CD4-positive, CD25-positive, alpha-beta regulatory T cell (primary cell): Measurements from ENCODE around the gene NUDT3. TPM values are rescaled to one million over a fixed set of nuclear protein-coding genes. Genes with fewer than 3 reads are reported as not detected.
A peak's percentile ranks its signal among the peaks of the same experiment; 100 is the strongest.
"Not testable (repeated sequence)": the region's sequence is repeated elsewhere in the genome, so short reads cannot be mapped to it uniquely, and the experiment has no call there.

Experiments used
- ATAC-seq, 2 donors: fragments of 150-1000 bp; cut with Tn5 transposase; one replicate each; pipeline ENCODE4 v1.10.0; 2021; ENCODE audit warnings: low read depth in 2 of 2, moderate number of reproducible peaks in 2 of 2, moderate library complexity in 1 of 2
- DNase-seq, 3 donors: peaks; one replicate each; pipeline versions ENCODE4 v3.0.0 to v3.0.0-alpha.2; 2012 to 2022; ENCODE audit warnings: mixed read lengths in 1 of 3
- H3K27ac ChIP-seq: one replicate; pipeline ENCODE4 v1.7.0; 2013; ENCODE audit warnings: mild to moderate bottlenecking, low read length; ENCODE audit not compliant: insufficient read depth, poor library complexity, severe bottlenecking
- H3K27me3 ChIP-seq: one replicate; pipeline ENCODE4 v1.7.0; 2013; ENCODE audit warnings: low read length; ENCODE audit not compliant: control insufficient read depth, insufficient read depth
- H3K36me3 ChIP-seq: one replicate; pipeline ENCODE4 v1.7.0; 2013; ENCODE audit warnings: mild to moderate bottlenecking, low read length, moderate library complexity; ENCODE audit not compliant: control insufficient read depth, insufficient read depth
- H3K4me1 ChIP-seq: 2 replicates; pipeline ENCODE4 v1.7.0; 2013; ENCODE audit warnings: mild to moderate bottlenecking, low read length; ENCODE audit not compliant: insufficient read depth, control insufficient read depth, poor library complexity, severe bottlenecking
- H3K4me3 ChIP-seq: one replicate; pipeline ENCODE4 v1.7.0; 2013; ENCODE audit warnings: low read depth, mild to moderate bottlenecking, low read length, moderate library complexity
- H3K9me3 ChIP-seq, 2 experiments: 1 replicate in 1 of 2; 2 replicates in 1 of 2; pipeline ENCODE4 v1.7.0; 2013; ENCODE audit warnings: low read length in 2 of 2, mild to moderate bottlenecking in 1 of 2, moderate library complexity in 1 of 2; ENCODE audit not compliant: control insufficient read depth in 2 of 2
- H3K27ac Mint-ChIP-seq, 3 donors: one replicate each; pipeline ENCODE4 v1.8.0; 2020 to 2022; ENCODE audit warnings: mild to moderate bottlenecking in 3 of 3, mixed read lengths in 3 of 3, moderate library complexity in 2 of 3
- H3K27me3 Mint-ChIP-seq: one replicate; pipeline ENCODE4 v1.8.0; 2022; ENCODE audit warnings: mild to moderate bottlenecking, mixed read lengths
- H3K36me3 Mint-ChIP-seq: one replicate; pipeline ENCODE4 v1.8.0; 2020; ENCODE audit warnings: mixed read lengths
- H3K4me1 Mint-ChIP-seq, 4 donors: one replicate each; pipeline ENCODE4 v1.8.0; 2020 to 2022; ENCODE audit warnings: mixed read lengths in 4 of 4, mild to moderate bottlenecking in 1 of 4
- H3K4me3 Mint-ChIP-seq, 4 donors: one replicate each; pipeline ENCODE4 v1.8.0; 2020 to 2022; ENCODE audit warnings: mild to moderate bottlenecking in 4 of 4, mixed read lengths in 4 of 4, moderate library complexity in 3 of 4
- H3K9me3 Mint-ChIP-seq, 7 donors: one replicate each; pipeline ENCODE4 v1.8.0; 2020 to 2022; ENCODE audit warnings: mixed read lengths in 7 of 7, mild to moderate bottlenecking in 3 of 7, moderate library complexity in 2 of 7
- polyA plus RNA-seq, 4 donors: library from polyadenylated mRNA; unstranded; fragments of 300-500 nt; fragmentation: Illumina TruSeq; gene quantifications; one replicate each; pipeline ENCODE4 v1.2.3, GENCODE V29; 2021
- total RNA-seq: library from RNA; stranded (reverse); gene quantifications from one replicate; pipeline ENCODE4 v1.2.3, GENCODE V29; 2022

Gene NUDT3
- total and polyA plus RNA-seq, 5 donors from 2014 or later, result 8.5 to 22.4 (median 9.8) TPM

GRCh38 chr6:34365781-34366638, 26.5 kb downstream of the NUDT3 start:
- peaks cover 20 to 66% (median 45%) of the 10 kb centered on the region in 4 donors for H3K4me1 Mint-ChIP-seq
- H3K4me1 ChIP-seq, H3K27me3 ChIP-seq, H3K4me3 ChIP-seq, H3K36me3 Mint-ChIP-seq, H3K9me3 Mint-ChIP-seq, DNase-seq, H3K27ac ChIP-seq, H3K36me3 ChIP-seq, ATAC-seq, H3K9me3 ChIP-seq, H3K27me3 Mint-ChIP-seq: not testable (repeated sequence)
- H3K4me3 Mint-ChIP-seq, result peak overlapping the region in 1 of 4 donors; percentile 29
- peak overlapping the region in 1 of 3 donors; percentile 42 for H3K27ac Mint-ChIP-seq

- H3K9me3 Mint-ChIP-seq, ATAC-seq, H3K36me3 Mint-ChIP-seq, H3K9me3 ChIP-seq, H3K27me3 ChIP-seq, DNase-seq, H3K4me1 ChIP-seq, H3K4me3 ChIP-seq, H3K27me3 Mint-ChIP-seq, H3K36me3 ChIP-seq, H3K27ac ChIP-seq: not testable (repeated sequence)
- H3K4me1 Mint-ChIP-seq, result peaks cover 27 to 62% (median 46%) of the 10 kb centered on the region in 4 donors
- H3K27ac Mint-ChIP-seq, result peak overlapping the region in 1 of 3 donors; percentile 4
- peak overlapping the region in 2 of 4 donors; percentile 5 to 8 for H3K4me3 Mint-ChIP-seq
These were observed 28.8 kb downstream of the NUDT3 start for GRCh38 chr6:34363681-34364075.

DNA sequence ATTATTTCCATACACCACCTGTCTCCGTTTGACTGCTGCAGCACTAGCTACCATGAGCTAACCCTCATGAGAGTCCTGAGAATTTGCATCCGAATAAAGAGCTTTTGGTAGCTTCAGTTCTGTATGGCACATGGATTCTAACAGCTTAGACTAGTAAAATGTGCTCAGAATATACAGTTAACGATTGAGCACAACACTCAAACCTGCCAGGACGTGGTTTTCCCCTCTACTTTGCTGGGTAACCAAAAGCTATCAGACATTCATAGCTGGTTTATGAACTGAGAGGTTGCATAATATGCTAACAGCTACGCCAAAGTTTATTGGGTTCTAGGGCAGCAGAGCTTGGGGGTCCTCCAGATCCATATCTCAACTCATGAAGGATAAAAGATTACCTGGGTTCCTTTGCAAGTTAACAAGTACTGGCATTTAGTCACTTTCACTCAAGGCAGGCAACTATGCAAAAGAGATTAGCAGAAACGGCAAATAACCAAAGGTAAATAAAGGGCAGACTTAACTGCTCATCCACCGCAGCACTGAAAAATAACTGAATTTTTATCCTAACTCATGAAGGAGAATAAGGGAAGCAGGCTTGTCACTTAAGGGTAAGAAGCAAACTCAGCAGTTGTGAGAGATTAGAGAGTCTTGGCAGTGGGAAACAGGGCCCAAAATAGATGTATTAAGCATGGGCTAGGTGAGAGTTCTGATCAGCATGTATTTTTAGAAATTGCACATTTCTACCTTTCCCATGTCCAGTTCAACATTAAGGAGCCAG, 29.4 kb downstream of the NUDT3 start:
- Mint-ChIP-seq H3K4me1 (peaks cover 27 to 59% (median 43%) of the 10 kb centered on the region in 4 donors), H3K4me3 (peak overlapping the region in 1 of 4 donors; percentile 5), H3K36me3 (no peaks in the 10 kb centered on the region), H3K27me3 (no peaks in the 10 kb centered on the region), H3K27ac (peak overlapping the region in 1 of 3 donors; percentile 4), H3K9me3 (peaks cover 0 to 2% (median 0%) of the 10 kb centered on the region in 7 donors)
- H3K4me1 ChIP-seq, result no peaks in the 10 kb centered on the region
- H3K4me3 ChIP-seq, result no peak overlapping the region
- ATAC-seq (no peak), DNase-seq (peak in 1 of 3 donors; percentile 68)
- H3K27ac ChIP-seq, result no peak overlapping the region
- H3K27me3 ChIP-seq, result no peaks in the 10 kb centered on the region
- H3K36me3 ChIP-seq, result no peaks in the 10 kb centered on the region
- H3K9me3 ChIP-seq, result no peaks in the 10 kb centered on the region

DNA sequence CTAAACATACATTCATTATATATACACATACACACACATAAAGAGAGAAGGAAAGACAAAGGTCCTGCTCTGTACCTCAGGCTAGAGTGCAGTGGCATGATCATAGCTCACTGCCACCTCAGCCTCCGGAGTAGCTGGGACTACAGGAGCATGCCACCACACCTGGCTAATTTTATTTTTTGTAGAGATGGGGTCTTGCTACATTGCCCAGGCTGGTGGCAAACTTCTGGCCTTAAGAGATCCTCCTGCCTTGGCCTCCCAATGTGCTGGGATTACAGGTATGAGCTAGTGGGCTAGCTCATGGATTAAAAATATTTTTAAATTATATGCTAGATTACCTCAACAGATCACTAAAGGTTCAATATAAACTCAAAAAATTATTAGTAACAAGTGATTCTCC, 30.3 kb downstream of the NUDT3 start:
- ATAC-seq (no peak), DNase-seq (no peak)
- Histone ChIP-seq H3K9me3 (no peaks in the 10 kb centered on the region), H3K27ac (no peak overlapping the region), H3K4me3 (no peak overlapping the region), H3K4me1 (no peaks in the 10 kb centered on the region), H3K36me3 (no peaks in the 10 kb centered on the region), H3K27me3 (no peaks in the 10 kb centered on the region)
- Mint-ChIP-seq H3K4me3 (no peak overlapping the region), H3K9me3 (peaks cover 0 to 2% (median 0%) of the 10 kb centered on the region in 7 donors), H3K27me3 (no peaks in the 10 kb centered on the region), H3K36me3 (no peaks in the 10 kb centered on the region), H3K4me1 (peaks cover 27 to 54% (median 41%) of the 10 kb centered on the region in 4 donors), H3K27ac (peak overlapping the region; percentile 0 to 34 (median 29))

GRCh38 chr6:34360556-34360955, 31.9 kb downstream of the NUDT3 start:
- no peaks in the 10 kb centered on the region for H3K27me3 ChIP-seq
- Mint-ChIP-seq H3K4me3 (no peak overlapping the region), H3K27me3 (no peaks in the 10 kb centered on the region), H3K27ac (no peak overlapping the region), H3K4me1 (peaks cover 27 to 53% (median 44%) of the 10 kb centered on the region in 4 donors), H3K9me3 (peaks cover 0 to 2% (median 0%) of the 10 kb centered on the region in 7 donors), H3K36me3 (no peaks in the 10 kb centered on the region)
- no peaks in the 10 kb centered on the region for H3K4me1 ChIP-seq
- H3K36me3 ChIP-seq, result no peaks in the 10 kb centered on the region
- H3K27ac ChIP-seq, result no peak overlapping the region
- DNase-seq (no peak), ATAC-seq (no peak)
- no peak overlapping the region for H3K4me3 ChIP-seq
- no peaks in the 10 kb centered on the region for H3K9me3 ChIP-seq

DNA sequence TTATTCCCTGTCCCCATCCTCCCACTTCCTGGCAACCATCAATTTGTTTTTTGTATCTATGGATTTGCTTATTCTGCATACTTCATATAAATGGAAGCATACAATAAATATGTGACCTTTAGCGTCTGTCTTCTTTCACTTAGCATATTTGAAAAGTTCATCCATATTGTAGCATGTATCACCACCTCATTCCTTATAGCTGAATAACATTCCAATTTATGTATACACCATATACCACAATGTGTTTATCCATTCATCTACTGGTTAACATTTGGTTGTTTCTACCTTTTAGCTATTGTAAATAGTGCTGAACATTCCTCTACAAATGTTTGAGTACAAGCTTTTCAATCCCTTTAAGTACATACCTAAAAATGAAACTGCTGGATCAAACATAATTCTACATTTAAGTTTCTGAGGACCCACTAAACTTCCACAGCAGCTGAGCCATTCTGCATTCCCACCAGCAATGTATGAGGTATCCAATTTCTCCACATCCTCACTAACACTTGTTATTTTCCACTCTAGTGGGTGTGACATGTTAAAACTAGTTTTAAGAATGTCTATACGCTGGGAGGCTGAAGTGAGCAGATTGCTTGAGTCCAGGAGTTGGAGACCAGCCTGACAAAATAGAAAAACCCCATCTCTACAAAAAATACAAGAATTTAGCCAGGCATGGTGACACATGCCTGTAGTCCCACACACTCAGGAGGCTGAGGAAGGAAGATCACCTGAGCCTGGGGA, 32.9 kb downstream of the NUDT3 start:
- no peaks in the 10 kb centered on the region for H3K27me3 ChIP-seq
- no peak overlapping the region for H3K4me3 ChIP-seq
- Mint-ChIP-seq H3K27ac (peak overlapping the region in 2 of 3 donors; percentile 20 to 71), H3K27me3 (no peaks in the 10 kb centered on the region), H3K9me3 (peaks cover 0 to 2% (median 0%) of the 10 kb centered on the region in 7 donors), H3K36me3 (no peaks in the 10 kb centered on the region), H3K4me3 (no peak overlapping the region), H3K4me1 (peaks cover 27 to 49% (median 45%) of the 10 kb centered on the region in 4 donors)
- no peaks in the 10 kb centered on the region for H3K4me1 ChIP-seq
- H3K36me3 ChIP-seq, result no peaks in the 10 kb centered on the region
- DNase-seq (no peak), ATAC-seq (no peak)
- H3K27ac ChIP-seq, result no peak overlapping the region
- H3K9me3 ChIP-seq, result no peaks in the 10 kb centered on the region

GRCh38 chr6:34358389-34358905, 34.0 kb downstream of the NUDT3 start:
- Histone ChIP-seq H3K4me1 (no peaks in the 10 kb centered on the region), H3K27me3 (no peaks in the 10 kb centered on the region), H3K9me3 (no peaks in the 10 kb centered on the region), H3K4me3 (no peak overlapping the region), H3K27ac (no peak overlapping the region), H3K36me3 (no peaks in the 10 kb centered on the region)
- no peaks in the 10 kb centered on the region for H3K36me3 Mint-ChIP-seq
- ATAC-seq (no peak), DNase-seq (no peak)
- no peak overlapping the region for H3K4me3 Mint-ChIP-seq
- peaks cover 21 to 43% (median 37%) of the 10 kb centered on the region in 4 donors for H3K4me1 Mint-ChIP-seq
- no peak overlapping the region for H3K27ac Mint-ChIP-seq
- H3K27me3 Mint-ChIP-seq, result no peaks in the 10 kb centered on the region
- H3K9me3 Mint-ChIP-seq, result peaks cover 0 to 2% (median 0%) of the 10 kb centered on the region in 7 donors
